Stimulated activated CD8-positive, alpha-beta memory T cell treated with anti-CD3 and anti-CD28 coated beads, Interleukin-12 subunit alpha, Interleukin-12 subunit beta, amount 100 ng/mL, for 1 hour (primary cell): ENCODE measurements around the gene KRT32.
"Not testable (repeated sequence)": the region's sequence is repeated elsewhere in the genome, so short reads cannot be mapped to it uniquely, and the experiment has no call there.

Experiments used
- DNase-seq: peaks from one replicate; pipeline ENCODE4 v3.0.0-alpha.2; 2020; ENCODE audit warnings: low read depth

KRT32 gene

GRCh38 chr17:41428591-41429291, 38.4 kb downstream of the KRT32 start:
- DNase-seq, result no peak

GRCh38 chr17:41424111-41424635, 43.0 kb downstream of the KRT32 start, which contains the start of gene KRT37:
Gene KRT37 (minus strand): TSS chr17:41424585. CDS start chr17:41424523, 62 bp downstream.
- no peak for DNase-seq

GRCh38 chr17:41422586-41422985, 44.6 kb downstream of the KRT32 start:
- DNase-seq, result not testable (repeated sequence)

GRCh38 chr17:41421617-41422016, 45.6 kb downstream of the KRT32 start:
- no peak for DNase-seq

- no peak for DNase-seq
These were observed 46.1 kb downstream of the KRT32 start for GRCh38 chr17:41421116-41421515.

- no peak for DNase-seq
These were observed 47.1 kb downstream of the KRT32 start for GRCh38 chr17:41420134-41420533.

GRCh38 chr17:41419716-41420115, 47.5 kb downstream of the KRT32 start:
- no peak for DNase-seq

- DNase-seq, result no peak
These were observed 48.9 kb downstream of the KRT32 start for GRCh38 chr17:41418116-41418860.

- no peak for DNase-seq
These were observed 49.6 kb downstream of the KRT32 start for GRCh38 chr17:41417576-41418015.

GRCh38 chr17:41417127-41417526, 50.1 kb downstream of the KRT32 start:
- DNase-seq, result no peak

- DNase-seq, result no peak
These were observed 50.7 kb downstream of the KRT32 start for GRCh38 chr17:41416479-41416878.

GRCh38 chr17:41415833-41416335, 51.3 kb downstream of the KRT32 start:
- no peak for DNase-seq

- DNase-seq, result no peak
These were observed 51.8 kb downstream of the KRT32 start for GRCh38 chr17:41415411-41415810.

- no peak for DNase-seq
These were observed 53.2 kb downstream of the KRT32 start for GRCh38 chr17:41413982-41414381.

- no peak for DNase-seq
These were observed 53.7 kb downstream of the KRT32 start for GRCh38 chr17:41413353-41413957.

GRCh38 chr17:41411072-41411840, 55.9 kb downstream of the KRT32 start:
- DNase-seq, result no peak
